ENCODE data around the gene LRMDA. TPM values are rescaled to one million over a fixed set of nuclear protein-coding genes. Genes with fewer than 3 reads are reported as not detected.

LRMDA gene
- total and polyA plus RNA-seq, 2 donors (not counting 3 experiments of a cell fraction or from before 2014, with no cell fraction given) = 9.7 to 18.0 TPM

- no peak overlapping the region for H3K27ac ChIP-seq (ENCODE audit: insufficient read depth, low read depth, low read length)
- no peak overlapping the region for H3K4me3 ChIP-seq (replicated peaks in 1 of 3; ENCODE audit: insufficient read depth in 1 of 3, low read depth in 1 of 3, low read length in 3 of 3)
- FAIRE-seq (no peak), DNase-seq (ENCODE audit: low read depth, low spot score) (no peak)
- TF ChIP-seq CTCF (IDR thresholded peaks at IDR 0.05; ENCODE audit: extremely low read depth in 1 of 2, insufficient read depth in 1 of 2, low read depth in 1 of 2, low read length in 2 of 2) (no peak), FOS (IDR thresholded peaks at IDR 0.05; ENCODE audit: borderline replicate concordance, insufficient read depth, low read length) (no peak), MAX (IDR thresholded peaks at IDR 0.05; ENCODE audit: insufficient read depth, insufficient read length) (no peak), JUN (IDR thresholded peaks at IDR 0.05; ENCODE audit: borderline replicate concordance, insufficient read depth, insufficient read length, low read depth) (no peak), POLR2A (IDR thresholded peaks at IDR 0.05; ENCODE audit: low read depth, low read length) (no peak), EZH2 (IDR thresholded peaks at IDR 0.05; ENCODE audit: borderline replicate concordance, low read depth, low read length, severe bottlenecking) (no peak), POLR2AphosphoS5 (IDR thresholded peaks at IDR 0.05; ENCODE audit: insufficient read depth, low read depth, low read length) (no peak), GATA2 (IDR thresholded peaks at IDR 0.05; ENCODE audit: insufficient read depth, insufficient read length, low read depth, low read length) (no peak)
- ChIA-PET POLR2A (no interaction called here), CTCF (no interaction called here)
- no peaks in the 10 kb centered on the region for H4K20me1 ChIP-seq (replicated peaks; ENCODE audit: control insufficient read depth, extremely low read depth, insufficient read depth, low read length)
- no peaks in the 10 kb centered on the region for H3K9me3 ChIP-seq (replicated peaks; ENCODE audit: control insufficient read depth, insufficient read depth, low read length)
- no peaks in the 10 kb centered on the region for H3K9me1 ChIP-seq (replicated peaks; ENCODE audit: control insufficient read depth, extremely low read depth, insufficient read depth, low read length)
- BruUV-seq (replicated peaks) = no TSS peak
- intact Hi-C loops (cut with micrococcal nuclease) = no loop called here
- H3K79me2 ChIP-seq (ENCODE audit: control insufficient read depth, insufficient read depth, low read length) = no peaks in the 10 kb centered on the region
- no peak overlapping the region for H3K4me2 ChIP-seq (ENCODE audit: insufficient read depth, low read length)
- H3K36me3 ChIP-seq (ENCODE audit: control insufficient read depth in 2 of 2, extremely low read depth in 1 of 2, insufficient read depth in 2 of 2, low read length in 2 of 2) = no peaks in the 10 kb centered on the region
- dilution Hi-C loops (cut with MboI; ENCODE audit: extremely low pct_ligation_motif_present, low sequenced_read_pairs) = no loop called here
- H2AFZ ChIP-seq (ENCODE audit: low read depth, low read length) = no peak overlapping the region
- H3K27me3 ChIP-seq (ENCODE audit: control insufficient read depth in 2 of 2, insufficient read depth in 2 of 2, low read length in 2 of 2) = peaks cover 7 to 14% of the 10 kb centered on the region in 2 experiments
- no peaks in the 10 kb centered on the region for H3K4me1 ChIP-seq (ENCODE audit: control insufficient read depth, extremely low read depth, insufficient read depth, low read length)
- no peak overlapping the region for H3K9ac ChIP-seq (replicated peaks; ENCODE audit: extremely low read depth, insufficient read depth, low read length)
Observed at GRCh38 chr10:75612904-75613684, 181.7 kb downstream of the LRMDA start.
